GM19397 (cell line): ENCODE measurements around the gene HIC2.
"Not testable (repeated sequence)": the region's sequence is repeated elsewhere in the genome, so short reads cannot be mapped to it uniquely, and the experiment has no call there.

Experiments
- ATAC-seq: cut with Tn5 transposase; IDR thresholded peaks from one replicate; pipeline ENCODE4 v1.9.1; 2021; ENCODE audit warnings: mild to moderate bottlenecking, moderate library complexity; ENCODE audit not compliant: unreplicated experiment

HIC2 gene

DNA sequence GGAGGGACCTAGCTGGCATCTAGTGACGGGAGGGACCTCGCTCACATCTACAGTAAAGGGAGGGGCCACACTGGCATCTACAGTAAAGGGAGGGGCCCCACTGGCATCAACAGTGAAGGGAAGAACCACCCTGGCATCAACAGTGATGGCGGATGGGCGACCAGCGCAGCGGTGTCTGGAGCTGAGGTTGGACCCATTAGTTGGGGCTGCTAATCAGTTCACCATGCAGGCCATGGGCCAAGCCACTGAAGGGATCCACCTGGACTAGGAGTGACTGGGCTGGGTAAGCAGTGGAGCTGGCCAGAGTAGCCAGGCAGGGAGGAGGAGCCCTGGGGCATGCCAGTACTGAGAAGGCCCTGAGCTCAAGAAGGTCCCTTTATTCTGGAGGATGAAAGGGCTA lies 73.4 kb downstream of the HIC2 start:
- ATAC-seq = not testable (repeated sequence)

DNA sequence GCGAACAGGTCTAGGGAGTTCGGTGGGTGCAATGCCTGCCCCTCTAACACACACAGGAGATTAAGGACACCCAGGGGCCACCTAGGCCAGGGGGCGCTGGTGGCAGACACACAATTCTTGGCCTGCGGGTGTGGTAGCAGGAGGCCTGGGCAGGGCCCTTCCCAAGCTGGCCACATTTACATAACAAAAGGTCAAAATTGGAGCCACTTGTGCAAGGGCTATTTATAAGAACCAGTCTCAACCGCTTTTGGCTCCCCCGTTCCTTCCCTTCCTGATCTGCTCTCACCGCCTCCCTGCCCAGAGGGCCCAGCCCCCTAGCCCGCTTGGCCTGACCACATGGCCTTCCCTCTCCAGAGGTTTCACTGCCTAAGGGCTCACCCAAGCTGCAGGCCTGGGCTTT lies 75.1 kb downstream of the HIC2 start:
- ATAC-seq = not testable (repeated sequence)

DNA sequence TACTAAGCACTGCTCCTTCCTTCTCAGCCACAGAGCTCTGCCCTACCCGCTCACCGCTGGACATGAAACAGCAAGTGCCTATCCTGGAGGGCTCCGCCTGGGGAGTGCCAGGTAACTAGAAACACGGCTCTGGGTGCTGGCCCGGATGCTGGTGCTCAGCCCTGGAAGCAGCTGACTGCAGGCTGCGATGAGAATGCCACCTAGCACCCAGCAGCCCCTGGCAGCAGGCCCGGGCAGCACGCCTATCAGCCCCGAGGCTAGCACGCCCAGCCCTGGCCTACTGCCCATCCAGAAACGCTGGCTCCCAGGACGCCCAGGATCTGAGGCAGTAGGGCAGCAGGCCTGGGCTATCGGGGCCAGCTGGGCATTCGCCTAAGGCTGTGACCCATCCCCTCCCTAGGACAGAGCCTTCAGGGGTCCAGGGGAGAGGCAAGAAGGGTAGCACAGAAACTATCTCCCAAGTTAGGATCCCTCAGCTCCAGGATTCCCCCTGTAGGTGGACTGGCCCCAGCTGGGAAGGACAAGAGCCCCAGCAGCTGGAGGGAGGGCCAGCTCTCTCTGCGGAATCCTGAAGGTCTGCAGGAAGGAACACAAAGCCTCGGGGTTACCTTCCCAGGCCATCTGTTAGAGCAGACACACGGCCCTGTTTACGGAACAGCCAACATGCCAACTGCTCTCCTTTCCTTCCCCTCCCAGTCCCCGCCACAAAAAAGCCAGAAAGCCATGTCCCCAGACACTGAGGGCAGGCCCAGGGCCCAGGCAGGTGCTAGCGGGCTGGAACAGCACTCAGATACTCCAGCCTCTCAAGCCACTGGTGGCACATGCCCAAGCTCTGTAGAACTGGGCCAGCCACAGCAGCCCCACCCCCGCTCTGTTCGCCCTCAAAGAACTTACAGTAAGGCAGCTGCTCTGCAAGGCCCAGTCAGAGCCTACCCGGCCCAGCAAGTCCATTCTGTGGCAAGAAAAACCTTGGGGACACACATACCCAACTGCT lies 76.9 kb downstream of the HIC2 start:
- not testable (repeated sequence) for ATAC-seq

DNA sequence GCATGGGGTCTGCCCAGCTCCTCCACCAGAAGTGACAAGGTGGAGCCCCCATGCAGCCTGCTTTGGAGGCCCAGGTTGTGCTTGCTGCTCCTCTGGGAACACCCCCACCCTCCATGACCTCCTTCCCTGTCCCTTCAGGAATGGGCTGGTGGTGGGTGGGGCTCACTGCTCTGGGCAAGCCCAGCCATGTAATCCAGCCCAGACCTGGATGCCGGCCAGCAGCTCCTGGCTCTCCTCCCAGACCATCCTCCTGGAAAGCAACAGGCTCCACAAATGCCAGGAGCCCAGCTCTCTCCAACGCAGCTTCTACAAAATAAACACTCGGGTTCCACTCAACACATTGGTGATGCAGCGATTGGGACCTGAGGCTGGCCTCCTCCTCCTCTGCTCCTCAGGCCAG lies 80.8 kb downstream of the HIC2 start:
- not testable (repeated sequence) for ATAC-seq

DNA sequence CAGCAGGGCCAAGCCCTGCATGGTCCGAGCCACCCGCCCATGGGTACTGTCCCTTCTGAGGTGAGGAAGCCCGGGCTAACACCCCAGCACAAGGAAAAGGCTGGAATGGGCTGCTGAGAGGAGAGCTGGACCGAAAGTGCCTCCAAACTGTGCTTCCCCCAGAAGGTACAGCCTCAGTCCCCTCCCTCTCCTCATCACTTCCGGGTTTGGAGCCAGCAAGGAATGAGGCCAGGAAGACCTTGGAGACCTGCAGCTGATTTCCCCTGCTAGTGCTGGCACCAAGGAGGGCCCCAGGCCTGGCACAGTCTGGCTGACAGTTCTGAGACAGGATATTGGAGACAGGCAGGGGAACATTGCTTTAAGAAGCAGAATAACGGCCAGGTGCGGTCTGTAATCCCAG lies 81.3 kb downstream of the HIC2 start:
- ATAC-seq = not testable (repeated sequence)

DNA sequence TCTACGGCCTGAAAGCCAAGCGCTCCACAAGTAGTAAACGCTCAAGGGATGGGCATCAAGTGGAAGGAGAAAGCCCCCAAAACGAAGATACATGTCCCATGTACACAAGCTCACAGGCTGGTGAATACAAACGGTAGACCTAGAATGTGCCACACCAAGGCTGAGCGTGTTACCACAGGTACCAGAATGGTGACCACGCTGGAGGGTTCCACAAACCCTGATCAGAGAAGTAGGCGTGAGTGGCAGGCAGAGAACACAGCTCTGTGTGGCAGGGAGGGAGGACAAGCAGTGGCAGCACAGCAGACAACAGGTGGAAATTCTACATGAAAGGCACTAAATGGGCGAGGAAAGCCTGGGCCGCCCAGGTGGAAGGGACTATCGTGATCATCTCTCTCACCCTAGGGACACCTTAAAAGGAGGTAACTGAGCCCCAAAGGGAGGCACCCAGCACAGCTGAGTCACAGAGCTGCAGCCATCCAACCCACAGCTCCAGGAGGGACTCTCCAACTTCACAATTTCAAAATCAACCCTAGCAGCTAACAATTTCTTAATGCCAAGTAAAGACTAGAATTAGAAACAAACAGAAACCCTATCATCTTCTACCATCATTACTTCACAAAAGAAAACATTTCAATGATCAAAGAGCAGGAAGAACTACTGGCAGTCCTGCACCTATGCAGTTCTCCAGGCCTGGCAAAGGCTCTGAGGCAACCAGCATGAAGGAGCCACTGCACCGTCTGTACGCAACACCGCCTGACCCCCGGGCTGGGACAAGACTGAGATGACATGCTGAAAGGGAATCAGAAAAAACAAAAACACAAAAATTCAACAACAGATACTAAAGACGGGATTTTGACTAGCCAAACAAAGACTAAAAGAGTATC lies 82.7 kb downstream of the HIC2 start:
- ATAC-seq = not testable (repeated sequence)
